Adrenal gland (tissue), 12 donors: ENCODE results near the gene PLD5. TPM values are rescaled to one million over a fixed set of nuclear protein-coding genes. Genes with fewer than 3 reads are reported as not detected.

Experiments used
- DNase-seq, 7 donors: peaks; one replicate each; pipeline ENCODE4 v3.0.0-alpha.2; 2019 to 2020
- H3K27ac ChIP-seq, 5 donors: fragments of 200-600 bp; sonication (generic) in 4 of 5; 1 replicate in 3 of 5; 2 replicates in 2 of 5; pipeline versions ENCODE4 v1.5.1 to v1.8.0; 2016 to 2020; ENCODE audit warnings: mild to moderate bottlenecking in 1 of 5
- H3K27me3 ChIP-seq: fragments of 200-600 bp; 2 replicates; pipeline ENCODE4 v1.8.0; 2021
- H3K36me3 ChIP-seq, 2 donors: fragments of 200-600 bp; replicated peaks in 1 of 2; 1 replicate in 1 of 2; 2 replicates in 1 of 2; pipeline versions ENCODE4 v1.5.1 to v1.8.0; 2018 to 2022
- H3K4me1 ChIP-seq, 2 donors: fragments of 200-600 bp; replicated peaks in 1 of 2; 1 replicate in 1 of 2; 2 replicates in 1 of 2; pipeline versions ENCODE4 v1.5.1 to v1.8.0; 2018 to 2021
- H3K4me3 ChIP-seq, 4 donors: fragments of 200-600 bp; sonication (generic) in 3 of 4; one replicate each; pipeline ENCODE4 v1.5.1; 2016 to 2018
- H3K9me3 ChIP-seq, 3 donors: fragments of 200-600 bp; sonication (generic) in 1 of 3; replicated peaks in 1 of 3; 1 replicate in 2 of 3; 2 replicates in 1 of 3; pipeline versions ENCODE4 v1.5.1 to v1.8.0; 2016 to 2021
- CTCF ChIP-seq, 6 experiments: fragments of 450-650 bp in 4 of 6; fragments of 200-600 bp in 2 of 6; sonication (generic) in 1 of 6; IDR thresholded peaks; 1 replicate in 5 of 6; 2 replicates in 1 of 6; pipeline versions ENCODE4 v1.5.1 to v1.8.0; 2016 to 2021; ENCODE audit warnings: antibody characterized with exemption in 6 of 6, mild to moderate bottlenecking in 2 of 6, moderate library complexity in 1 of 6
- POLR2A ChIP-seq, 2 donors: fragments of 450-650 bp; IDR thresholded peaks; one replicate each; pipeline ENCODE4 v1.6.1; 2017; ENCODE audit warnings: antibody characterized with exemption in 2 of 2, mild to moderate bottlenecking in 2 of 2, moderate library complexity in 1 of 2
- WGBS, 4 donors: extraction: QIAGEN DNeasy Blood & Tissue Kit in 2 of 4; methylation state at CpG; one replicate each; pipeline versions ENCODE4 v1.1.5 to v1.1.7; 2013 to 2017; 5-methylcytosine and 5-hydroxymethylcytosine counted together
- intact Hi-C, 2 donors: fragments of 100-400 bp; cut with DNase I; formaldehyde crosslinking; loops; one replicate each; pipeline versions ENCODE4 v1.14.1 to v1.15.0; 2022 to 2023
- polyA plus RNA-seq, 3 donors: library from polyadenylated mRNA; stranded (reverse); fragments of 200-250 nt in 2 of 3; fragments of 350-450 nt in 1 of 3; fragmentation: Illumina TruSeq in 1 of 3; extraction: RNeasy Lipid Tissue Mini Kit (QIAGEN cat#74804) in 1 of 3; gene quantifications; one replicate each; pipeline ENCODE4 v1.2.3, GENCODE V29; 2013 to 2014
- total RNA-seq, 9 donors: library from RNA; depleted of rRNA in 4 of 9; stranded (reverse); fragments of >200 nt in 4 of 9; fragments of 120-200 nt in 1 of 9; fragmentation: NEBNext Ultra II Directional in 1 of 9; extraction: Animal tissue kit (Norgen Biotek cat#: 25700) in 1 of 9; gene quantifications; one replicate each; pipeline versions ENCODE4 v1.1.0 to v1.2.4, GENCODE V29; 2013 to 2023
- donor health status: healthy with polysubstance abuse.
- donor health status: Bipolar disorder and iron deficiency.
- donor health status: DM: yes; HTN: yes; CAD: no.
- donor health status: DM: no; HTN: no; CAD: no.
- donor health status: DM: no; HTN: no; CAD: no.
- donor health status: DM: yes; HTN: yes; CAD: no.

PLD5 gene
- total and polyA plus RNA-seq, 12 donors = 0.24 to 9.6 (median 2.5) TPM

- no peaks in the 10 kb centered on the region for H3K4me1 ChIP-seq
- 81 to 85% (median 84%) methylated on average over 11 of the region's 11 CpGs for WGBS, 4 donors
- TF ChIP-seq CTCF (IDR thresholded peaks at IDR 0.05) (no peak), POLR2A (IDR thresholded peaks at IDR 0.05) (no peak)
- H3K4me3 ChIP-seq = no peak overlapping the region
- no peaks in the 10 kb centered on the region for H3K36me3 ChIP-seq
- DNase-seq = no peak
- H3K27me3 ChIP-seq = no peaks in the 10 kb centered on the region
- intact Hi-C loops = no loop called here
- no peak overlapping the region for H3K27ac ChIP-seq
- H3K9me3 ChIP-seq = no peaks in the 10 kb centered on the region
These were observed 431.4 kb downstream of the PLD5 start for GRCh38 chr1:242093116-242093515.

GRCh38 chr1:242089911-242090310, 434.6 kb downstream of the PLD5 start:
- WGBS, 4 donors = 61 to 69% (median 68%) methylated on average over 5 of the region's 5 CpGs
- Histone ChIP-seq H3K27ac (no peak overlapping the region), H3K9me3 (no peaks in the 10 kb centered on the region), H3K4me1 (no peaks in the 10 kb centered on the region), H3K4me3 (no peak overlapping the region), H3K36me3 (no peaks in the 10 kb centered on the region), H3K27me3 (no peaks in the 10 kb centered on the region)
- DNase-seq = no peak
- TF ChIP-seq CTCF (IDR thresholded peaks at IDR 0.05) (no peak), POLR2A (IDR thresholded peaks at IDR 0.05) (no peak)
- intact Hi-C loops = no loop called here

GRCh38 chr1:242088875-242089274, 435.6 kb downstream of the PLD5 start:
- no peaks in the 10 kb centered on the region for H3K4me1 ChIP-seq
- no peaks in the 10 kb centered on the region for H3K27me3 ChIP-seq
- intact Hi-C loops = no loop called here
- WGBS, 4 donors = 81 to 93% (median 89%) methylated on average over 2 of the region's 2 CpGs
- no peak overlapping the region for H3K4me3 ChIP-seq
- H3K27ac ChIP-seq = no peak overlapping the region
- no peaks in the 10 kb centered on the region for H3K36me3 ChIP-seq
- H3K9me3 ChIP-seq = no peaks in the 10 kb centered on the region
- TF ChIP-seq POLR2A (IDR thresholded peaks at IDR 0.05) = no peak
- no peak for TF ChIP-seq CTCF (IDR thresholded peaks at IDR 0.05)
- no peak for DNase-seq

GRCh38 chr1:242086706-242087105, 437.8 kb downstream of the PLD5 start:
- H3K9me3 ChIP-seq = no peaks in the 10 kb centered on the region
- no peak overlapping the region for H3K27ac ChIP-seq
- H3K36me3 ChIP-seq = no peaks in the 10 kb centered on the region
- 29 to 80% (median 49%) methylated on average over 1 of the region's 1 CpG for WGBS, 4 donors
- DNase-seq = no peak
- H3K27me3 ChIP-seq = no peaks in the 10 kb centered on the region
- H3K4me3 ChIP-seq = no peak overlapping the region
- no peak for TF ChIP-seq POLR2A (IDR thresholded peaks at IDR 0.05)
- no peak for TF ChIP-seq CTCF (IDR thresholded peaks at IDR 0.05)
- intact Hi-C loops = no loop called here
- H3K4me1 ChIP-seq = no peaks in the 10 kb centered on the region
